H1 (cell line): ENCODE data around the gene CEACAM5.

Experiments
- CHD2 ChIP-seq: IDR thresholded peaks from 2 replicates; pipeline ENCODE4 v1.6.1; 2012; ENCODE audit warnings: low read length, improper control_type of control experiment
- CTCF ChIP-seq, 3 experiments: IDR thresholded peaks; 1 replicate in 2 of 3; 2 replicates in 1 of 3; pipeline versions ENCODE4 v1.5.1 to v1.6.1; 2011; ENCODE audit warnings: low read length in 3 of 3, mild to moderate bottlenecking in 3 of 3, inconsistent platforms in 2 of 3, low read depth in 1 of 3, moderate library complexity in 1 of 3; ENCODE audit not compliant: insufficient read depth in 1 of 3; ENCODE audit errors: control extremely low read depth in 1 of 3
- EP300 ChIP-seq, 2 experiments: IDR thresholded peaks; 1 replicate in 1 of 2; 2 replicates in 1 of 2; pipeline ENCODE4 v1.6.1; 2011 to 2012; ENCODE audit warnings: low read depth in 2 of 2, low read length in 2 of 2, mild to moderate bottlenecking in 2 of 2, borderline replicate concordance in 1 of 2, inconsistent platforms in 1 of 2, moderate library complexity in 1 of 2
- JUN ChIP-seq: IDR thresholded peaks from 2 replicates; pipeline ENCODE4 v1.6.1; 2011; ENCODE audit warnings: low read depth, mild to moderate bottlenecking, improper control_type of control experiment, low read length
- MAFK ChIP-seq: IDR thresholded peaks from 2 replicates; pipeline ENCODE4 v1.6.1; 2012; ENCODE audit warnings: low read depth, mild to moderate bottlenecking, improper control_type of control experiment, low read length
- PHF8 ChIP-seq: fragments of 200-600 bp; sonication (generic); conservative IDR thresholded peaks from 2 replicates; pipeline ENCODE4 v1.7.1; 2012; ENCODE audit warnings: low read depth, mild to moderate bottlenecking, inconsistent platforms, low read length, moderate library complexity
- POLR2AphosphoS5 ChIP-seq: IDR thresholded peaks from 2 replicates; pipeline ENCODE4 v1.6.1; 2011; ENCODE audit warnings: low read depth, low read length
- RAD21 ChIP-seq, 2 experiments: IDR thresholded peaks in 1 of 2; conservative IDR thresholded peaks in 1 of 2; 2 replicates each; pipeline ENCODE4 v1.6.1; 2011; ENCODE audit warnings: low read depth in 2 of 2, low read length in 2 of 2, improper control_type of control experiment in 1 of 2, inconsistent platforms in 1 of 2, mild to moderate bottlenecking in 1 of 2, moderate library complexity in 1 of 2
- SIN3A ChIP-seq, 2 experiments: IDR thresholded peaks in 1 of 2; conservative IDR thresholded peaks in 1 of 2; 2 replicates each; pipeline ENCODE4 v1.6.1; 2011 to 2012; ENCODE audit warnings: low read length in 2 of 2, improper control_type of control experiment in 1 of 2, low read depth in 1 of 2, mild to moderate bottlenecking in 1 of 2
- SUZ12 ChIP-seq: fragments of 200-600 bp; sonication (generic); IDR thresholded peaks from 2 replicates; pipeline ENCODE4 v1.6.1; 2012; ENCODE audit warnings: mild to moderate bottlenecking, inconsistent platforms, low read length, moderate library complexity, mixed read lengths

- TF ChIP-seq PHF8 (no peak), POLR2AphosphoS5 (no peak), CTCF (IDR thresholded peaks at IDR 0.05; ENCODE audit: control extremely low read depth in 1 of 3, insufficient read depth in 1 of 3, low read depth in 1 of 3, low read length in 3 of 3) (no peak), SIN3A (conservative IDR thresholded peaks at IDR 0.05 in 1 of 2, IDR thresholded peaks at IDR 0.05 in 1 of 2; ENCODE audit: low read depth in 1 of 2, low read length in 2 of 2) (no peak), RAD21 (IDR thresholded peaks at IDR 0.05 in 1 of 2, conservative IDR thresholded peaks at IDR 0.05 in 1 of 2; ENCODE audit: low read depth in 2 of 2, low read length in 2 of 2) (no peak), MAFK (no peak), EP300 (IDR thresholded peaks at IDR 0.05; ENCODE audit: borderline replicate concordance in 1 of 2, low read depth in 2 of 2, low read length in 2 of 2) (no peak), SUZ12 (no peak), JUN (no peak), CHD2 (no peak)
Measured at GRCh38 chr19:41702171-41702651, 6.2 kb upstream of the CEACAM5 start.
